ENCODE measurements around the gene TMEM208.

DNA sequence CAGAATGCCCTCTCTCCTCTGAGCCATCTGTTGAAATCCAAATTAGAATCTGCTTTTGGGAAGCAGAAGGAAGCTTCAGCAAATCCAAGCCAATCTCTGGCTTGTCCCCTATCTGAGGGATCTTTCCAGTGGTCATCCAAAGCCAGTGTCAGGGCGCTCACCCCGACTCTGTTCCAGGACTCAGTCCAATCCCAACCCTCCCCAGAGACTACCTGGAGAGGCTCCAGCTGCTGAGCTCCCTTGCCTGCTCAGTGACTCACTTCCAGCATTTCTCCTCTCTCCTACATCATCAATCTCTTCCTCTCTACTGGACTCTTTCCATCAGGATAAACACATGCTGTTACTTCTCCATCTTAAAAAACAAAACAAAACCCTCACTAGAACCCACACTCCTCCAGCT lies 45.6 kb upstream of the TMEM208 start:
- TF ChIP-seq, protein P1, sequence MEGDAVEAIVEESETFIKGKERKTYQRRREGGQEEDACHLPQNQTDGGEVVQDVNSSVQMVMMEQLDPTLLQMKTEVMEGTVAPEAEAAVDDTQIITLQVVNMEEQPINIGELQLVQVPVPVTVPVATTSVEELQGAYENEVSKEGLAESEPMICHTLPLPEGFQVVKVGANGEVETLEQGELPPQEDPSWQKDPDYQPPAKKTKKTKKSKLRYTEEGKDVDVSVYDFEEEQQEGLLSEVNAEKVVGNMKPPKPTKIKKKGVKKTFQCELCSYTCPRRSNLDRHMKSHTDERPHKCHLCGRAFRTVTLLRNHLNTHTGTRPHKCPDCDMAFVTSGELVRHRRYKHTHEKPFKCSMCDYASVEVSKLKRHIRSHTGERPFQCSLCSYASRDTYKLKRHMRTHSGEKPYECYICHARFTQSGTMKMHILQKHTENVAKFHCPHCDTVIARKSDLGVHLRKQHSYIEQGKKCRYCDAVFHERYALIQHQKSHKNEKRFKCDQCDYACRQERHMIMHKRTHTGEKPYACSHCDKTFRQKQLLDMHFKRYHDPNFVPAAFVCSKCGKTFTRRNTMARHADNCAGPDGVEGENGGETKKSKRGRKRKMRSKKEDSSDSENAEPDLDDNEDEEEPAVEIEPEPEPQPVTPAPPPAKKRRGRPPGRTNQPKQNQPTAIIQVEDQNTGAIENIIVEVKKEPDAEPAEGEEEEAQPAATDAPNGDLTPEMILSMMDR (IDR thresholded peaks at IDR 0.05), result no peak
- TF ChIP-seq POLR2A (IDR thresholded peaks at IDR 0.05), result no peak
- no peak for TF ChIP-seq EP300 (IDR thresholded peaks at IDR 0.05)
